Measurements from ENCODE around the gene ARID4B.

GRCh38 chr1:235351898-235352297 lies 23.9 kb upstream of the ARID4B start:
- TF ChIP-seq, protein P1, sequence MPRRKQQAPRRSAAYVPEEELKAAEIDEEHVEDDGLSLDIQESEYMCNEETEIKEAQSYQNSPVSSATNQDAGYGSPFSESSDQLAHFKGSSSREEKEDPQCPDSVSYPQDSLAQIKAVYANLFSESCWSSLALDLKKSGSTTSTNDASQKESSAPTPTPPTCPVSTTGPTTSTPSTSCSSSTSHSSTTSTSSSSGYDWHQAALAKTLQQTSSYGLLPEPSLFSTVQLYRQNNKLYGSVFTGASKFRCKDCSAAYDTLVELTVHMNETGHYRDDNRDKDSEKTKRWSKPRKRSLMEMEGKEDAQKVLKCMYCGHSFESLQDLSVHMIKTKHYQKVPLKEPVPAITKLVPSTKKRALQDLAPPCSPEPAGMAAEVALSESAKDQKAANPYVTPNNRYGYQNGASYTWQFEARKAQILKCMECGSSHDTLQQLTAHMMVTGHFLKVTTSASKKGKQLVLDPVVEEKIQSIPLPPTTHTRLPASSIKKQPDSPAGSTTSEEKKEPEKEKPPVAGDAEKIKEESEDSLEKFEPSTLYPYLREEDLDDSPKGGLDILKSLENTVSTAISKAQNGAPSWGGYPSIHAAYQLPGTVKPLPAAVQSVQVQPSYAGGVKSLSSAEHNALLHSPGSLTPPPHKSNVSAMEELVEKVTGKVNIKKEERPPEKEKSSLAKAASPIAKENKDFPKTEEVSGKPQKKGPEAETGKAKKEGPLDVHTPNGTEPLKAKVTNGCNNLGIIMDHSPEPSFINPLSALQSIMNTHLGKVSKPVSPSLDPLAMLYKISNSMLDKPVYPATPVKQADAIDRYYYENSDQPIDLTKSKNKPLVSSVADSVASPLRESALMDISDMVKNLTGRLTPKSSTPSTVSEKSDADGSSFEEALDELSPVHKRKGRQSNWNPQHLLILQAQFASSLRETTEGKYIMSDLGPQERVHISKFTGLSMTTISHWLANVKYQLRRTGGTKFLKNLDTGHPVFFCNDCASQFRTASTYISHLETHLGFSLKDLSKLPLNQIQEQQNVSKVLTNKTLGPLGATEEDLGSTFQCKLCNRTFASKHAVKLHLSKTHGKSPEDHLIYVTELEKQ (tag by site-specific recombination; IDR thresholded peaks at IDR 0.05; ENCODE audit: borderline replicate concordance): no peak
- TF ChIP-seq ZNF398 (tag by site-specific recombination; IDR thresholded peaks at IDR 0.05): no peak
- TF ChIP-seq ZNF624 (tag by site-specific recombination; IDR thresholded peaks at IDR 0.05): no peak
- TF ChIP-seq, protein P2, sequence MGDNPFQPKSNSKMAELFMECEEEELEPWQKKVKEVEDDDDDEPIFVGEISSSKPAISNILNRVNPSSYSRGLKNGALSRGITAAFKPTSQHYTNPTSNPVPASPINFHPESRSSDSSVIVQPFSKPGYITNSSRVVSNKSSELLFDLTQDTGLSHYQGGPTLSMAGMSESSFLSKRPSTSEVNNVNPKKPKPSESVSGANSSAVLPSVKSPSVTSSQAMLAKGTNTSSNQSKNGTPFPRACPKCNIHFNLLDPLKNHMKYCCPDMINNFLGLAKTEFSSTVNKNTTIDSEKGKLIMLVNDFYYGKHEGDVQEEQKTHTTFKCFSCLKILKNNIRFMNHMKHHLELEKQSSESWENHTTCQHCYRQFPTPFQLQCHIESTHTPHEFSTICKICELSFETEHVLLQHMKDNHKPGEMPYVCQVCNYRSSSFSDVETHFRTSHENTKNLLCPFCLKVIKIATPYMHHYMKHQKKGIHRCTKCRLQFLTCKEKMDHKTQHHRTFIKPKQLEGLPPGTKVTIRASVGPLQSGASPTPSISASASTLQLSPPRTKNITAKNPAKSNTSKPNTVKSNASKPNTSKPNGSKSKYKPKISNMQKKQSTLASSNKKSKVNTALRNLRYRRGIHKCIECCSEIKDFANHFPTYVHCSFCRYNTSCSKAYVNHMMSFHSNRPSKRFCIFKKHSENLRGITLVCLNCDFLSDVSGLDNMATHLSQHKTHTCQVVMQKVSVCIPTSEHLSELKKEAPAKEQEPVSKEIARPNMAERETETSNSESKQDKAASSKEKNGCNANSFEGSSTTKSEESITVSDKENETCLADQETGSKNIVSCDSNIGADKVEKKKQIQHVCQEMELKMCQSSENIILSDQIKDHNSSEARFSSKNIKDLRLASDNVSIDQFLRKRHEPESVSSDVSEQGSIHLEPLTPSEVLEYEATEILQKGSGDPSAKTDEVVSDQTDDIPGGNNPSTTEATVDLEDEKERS (tag by site-specific recombination; IDR thresholded peaks at IDR 0.05): no peak
- TF ChIP-seq HOXA7 (CRISPR knock-in tag; IDR thresholded peaks at IDR 0.05; ENCODE audit: borderline replicate concordance): no peak
- no peak for TF ChIP-seq CTCF (tag by site-specific recombination; IDR thresholded peaks at IDR 0.05)
- no peak for TF ChIP-seq MYNN (tag by site-specific recombination; IDR thresholded peaks at IDR 0.05; ENCODE audit: borderline replicate concordance)
- no peak for TF ChIP-seq ZBTB1 (tag by site-specific recombination; IDR thresholded peaks at IDR 0.05)
- no peak for TF ChIP-seq ZBTB48 (tag by site-specific recombination; IDR thresholded peaks at IDR 0.05)
- TF ChIP-seq ZNF610 (tag by site-specific recombination; IDR thresholded peaks at IDR 0.05; ENCODE audit: borderline replicate concordance): no peak
- no peak for TF ChIP-seq ZNF585B (tag by site-specific recombination; IDR thresholded peaks at IDR 0.05)
